Omental fat pad (tissue), 4 donors: Measurements from ENCODE around the gene PNPLA5. TPM values are rescaled to one million over a fixed set of nuclear protein-coding genes. Genes with fewer than 3 reads are reported as not detected.

Experiments used
- ATAC-seq: fragments of 150-250 bp; one replicate; pipeline ENCODE4 v1.9.1; 2016; ENCODE audit warnings: mild to moderate bottlenecking, moderate library complexity; ENCODE audit not compliant: low FRiP score
- DNase-seq: peaks from one replicate; pipeline ENCODE4 v3.0.0-alpha.2; 2019; ENCODE audit warnings: low spot score
- total RNA-seq, 4 donors: library from RNA; depleted of rRNA; stranded (reverse); fragments of >200 nt; gene quantifications; one replicate each; pipeline ENCODE4 v1.1.0, GENCODE V29; 2016
- TF ChIP-seq, protein P1 (sequence below), 3 donors: fragments of 450-650 bp; IDR thresholded peaks; one replicate each; pipeline ENCODE4 v1.5.1; 2016 to 2017; ENCODE audit warnings: antibody characterized with exemption in 3 of 3, mild to moderate bottlenecking in 3 of 3, moderate library complexity in 2 of 3

PNPLA5 gene
- total RNA-seq, 4 donors from 2014 or later, result not detected

GRCh38 chr22:43892183-43892894 is 526 bp upstream of the PNPLA5 start:
- DNase-seq (no peak), ATAC-seq (no peak)
- TF ChIP-seq, protein P1, sequence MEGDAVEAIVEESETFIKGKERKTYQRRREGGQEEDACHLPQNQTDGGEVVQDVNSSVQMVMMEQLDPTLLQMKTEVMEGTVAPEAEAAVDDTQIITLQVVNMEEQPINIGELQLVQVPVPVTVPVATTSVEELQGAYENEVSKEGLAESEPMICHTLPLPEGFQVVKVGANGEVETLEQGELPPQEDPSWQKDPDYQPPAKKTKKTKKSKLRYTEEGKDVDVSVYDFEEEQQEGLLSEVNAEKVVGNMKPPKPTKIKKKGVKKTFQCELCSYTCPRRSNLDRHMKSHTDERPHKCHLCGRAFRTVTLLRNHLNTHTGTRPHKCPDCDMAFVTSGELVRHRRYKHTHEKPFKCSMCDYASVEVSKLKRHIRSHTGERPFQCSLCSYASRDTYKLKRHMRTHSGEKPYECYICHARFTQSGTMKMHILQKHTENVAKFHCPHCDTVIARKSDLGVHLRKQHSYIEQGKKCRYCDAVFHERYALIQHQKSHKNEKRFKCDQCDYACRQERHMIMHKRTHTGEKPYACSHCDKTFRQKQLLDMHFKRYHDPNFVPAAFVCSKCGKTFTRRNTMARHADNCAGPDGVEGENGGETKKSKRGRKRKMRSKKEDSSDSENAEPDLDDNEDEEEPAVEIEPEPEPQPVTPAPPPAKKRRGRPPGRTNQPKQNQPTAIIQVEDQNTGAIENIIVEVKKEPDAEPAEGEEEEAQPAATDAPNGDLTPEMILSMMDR (IDR thresholded peaks at IDR 0.05), result no peak

DNA sequence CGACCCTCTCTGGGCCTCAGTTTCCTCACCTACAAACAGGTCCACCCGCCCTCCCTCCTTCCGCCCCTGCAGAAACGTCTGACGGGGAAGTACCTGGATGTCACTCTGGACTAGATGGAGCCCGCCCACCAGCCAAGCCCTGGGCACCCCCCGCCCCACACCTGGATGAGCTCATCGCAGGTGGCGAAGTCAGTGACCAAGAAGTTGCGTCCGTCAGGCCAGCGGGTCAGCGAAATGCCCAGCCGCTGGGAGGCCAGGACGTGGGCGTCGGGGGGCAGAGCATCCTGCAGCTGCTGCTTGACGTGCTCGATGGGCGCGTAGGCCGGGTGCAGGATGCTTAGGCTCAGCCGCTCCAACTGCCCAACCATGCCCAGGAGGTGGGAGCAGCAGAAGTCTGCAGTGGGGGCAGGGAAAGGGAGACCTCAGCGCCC is 897 bp downstream of the PNPLA5 start:
- DNase-seq (no peak), ATAC-seq (no peak)
- TF ChIP-seq, protein P1 (IDR thresholded peaks at IDR 0.05), result no peak

DNA sequence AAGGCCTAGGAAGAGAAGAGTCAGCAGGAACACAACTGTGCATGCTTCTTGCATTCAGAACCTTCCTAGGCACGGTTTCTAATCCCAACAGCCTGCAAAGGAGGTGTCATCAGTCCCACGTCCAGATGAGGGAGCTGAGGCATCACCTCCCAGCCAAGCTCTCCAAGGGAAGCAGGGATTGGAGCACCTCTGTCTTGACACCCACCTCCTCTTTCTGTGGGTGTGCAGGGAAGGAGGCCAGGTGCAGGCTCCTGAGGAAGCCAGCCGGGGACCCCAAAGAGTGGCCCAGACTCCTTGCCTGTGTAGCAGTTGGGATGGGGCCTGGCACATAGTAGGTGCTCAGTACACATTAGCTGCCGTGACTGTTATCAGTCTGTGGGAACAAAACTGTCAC is 2.0 kb downstream of the PNPLA5 start:
- ATAC-seq, result no peak

DNA sequence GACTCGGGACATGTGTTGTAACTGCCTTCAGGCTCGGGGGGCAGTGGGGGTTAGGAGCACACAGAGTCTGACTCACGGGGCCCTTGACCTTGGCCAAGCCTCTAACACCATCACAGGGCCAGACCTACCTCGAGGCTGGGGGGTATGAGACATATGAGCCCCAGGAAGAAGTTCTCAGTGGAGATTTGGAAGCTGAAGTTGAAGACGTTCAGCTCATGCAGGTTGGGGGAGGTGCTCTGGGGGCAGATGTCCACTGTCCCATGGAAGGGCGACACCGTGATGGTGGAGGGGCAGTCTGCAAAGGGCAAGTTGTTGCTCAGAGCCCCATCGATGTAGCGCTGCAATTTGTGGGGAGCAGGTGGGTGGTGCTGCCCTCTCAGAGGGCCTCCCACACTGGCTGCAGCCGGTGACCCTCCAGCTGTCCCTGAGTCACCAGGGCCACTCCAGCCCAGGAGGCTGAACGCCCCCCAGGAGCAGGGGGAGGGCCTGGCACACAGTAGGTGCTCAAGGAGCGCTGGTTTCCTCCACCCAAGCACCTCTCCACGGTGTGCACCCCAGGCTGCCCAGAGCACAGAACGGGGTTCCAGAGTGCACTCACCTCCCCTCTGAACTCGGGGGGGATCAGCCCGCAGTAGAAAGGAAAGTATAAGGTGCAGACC is 2.5 kb downstream of the PNPLA5 start:
- ATAC-seq, result no peak
- DNase-seq, result no peak
- TF ChIP-seq, protein P1 (IDR thresholded peaks at IDR 0.05), result no peak

More for the DNA sequence above, 2.0 kb downstream of the PNPLA5 start:
- DNase-seq, result no peak
- TF ChIP-seq, protein P1 (IDR thresholded peaks at IDR 0.05), result no peak

GRCh38 chr22:43888740-43889139 is 3.1 kb downstream of the PNPLA5 start:
- DNase-seq, result no peak
- TF ChIP-seq, protein P1 (IDR thresholded peaks at IDR 0.05), result no peak
- no peak for ATAC-seq

GRCh38 chr22:43887391-43887790 is 4.4 kb downstream of the PNPLA5 start:
- no peak for DNase-seq
- TF ChIP-seq, protein P1 (IDR thresholded peaks at IDR 0.05), result no peak
- no peak for ATAC-seq

DNA sequence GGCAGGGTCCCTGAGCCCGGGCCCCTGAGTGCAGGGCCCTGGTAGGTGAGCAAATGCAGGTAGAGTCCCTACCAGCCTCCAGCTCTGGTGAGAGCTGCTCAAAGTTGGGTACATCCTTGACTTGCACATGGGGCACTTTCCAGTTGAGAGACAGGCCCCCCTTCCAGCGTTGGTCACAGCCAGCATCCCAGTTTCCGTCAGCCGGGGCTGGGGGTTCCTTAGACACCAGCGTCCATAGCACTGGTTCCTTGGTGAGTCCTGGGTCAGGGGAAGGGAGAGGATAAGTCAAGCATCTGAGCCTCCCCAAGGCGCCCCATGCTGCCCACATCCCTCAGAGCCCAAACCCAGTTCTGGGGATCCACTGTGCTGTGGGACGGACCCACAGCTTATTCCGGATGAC is 5.6 kb downstream of the PNPLA5 start:
- DNase-seq, result no peak
- no peak for ATAC-seq

More for the DNA sequence above, 5.6 kb downstream of the PNPLA5 start:
- TF ChIP-seq, protein P1 (IDR thresholded peaks at IDR 0.05), result no peak
